HEK293 (cell line): ENCODE measurements around the gene WDR6.
A peak's percentile ranks its signal among the peaks of the same experiment; 100 is the strongest.

ENCODE experiments used
- CTCF ChIA-PET: fragments of 350-600 bp; formaldehyde crosslinking; extraction: SDS; loops from one replicate; lab custom pipeline; 2021; ENCODE audit warnings: antibody characterized with exemption; lab: Yijun Ruan, JAX
- POLR2A ChIA-PET: fragments of 300-600 bp; formaldehyde crosslinking; extraction: SDS; loops from one replicate; lab custom pipeline; 2020; ENCODE audit warnings: antibody characterized with exemption, inconsistent platforms; lab: Yijun Ruan, JAX
- H3K27ac ChIP-seq: fragments of 200-500 bp; sonication (Bioruptor generic); 2 replicates; pipeline ENCODE4 v1.5.1; 2014; ENCODE audit warnings: low read depth, low read length, control low read depth, inconsistent platforms; ENCODE audit errors: extremely low read depth
- H3K36me3 ChIP-seq, 2 experiments: fragments of 200-500 bp in 1 of 2; sonication (Bioruptor generic) in 1 of 2; 1 replicate in 1 of 2; 2 replicates in 1 of 2; pipeline ENCODE4 v1.5.1; 2014 to 2017; ENCODE audit warnings: inconsistent platforms in 2 of 2, low read length in 2 of 2; ENCODE audit not compliant: control insufficient read depth in 2 of 2, insufficient read depth in 1 of 2
- H3K4me1 ChIP-seq: fragments of 200-500 bp; sonication (Bioruptor generic); 2 replicates; pipeline ENCODE4 v1.5.1; 2014; ENCODE audit warnings: mild to moderate bottlenecking, low read length, inconsistent platforms; ENCODE audit not compliant: control insufficient read depth, insufficient read depth
- H3K4me3 ChIP-seq: 2 replicates; pipeline ENCODE4 v1.5.1; 2011; ENCODE audit warnings: low read depth, mild to moderate bottlenecking, control low read depth, low read length, moderate library complexity
- H3K9me3 ChIP-seq: fragments of 200-500 bp; sonication (Bioruptor generic); 2 replicates; pipeline ENCODE4 v1.5.1; 2014; ENCODE audit warnings: low read depth, low read length, inconsistent platforms; ENCODE audit not compliant: control insufficient read depth, insufficient read depth
- KLF1 ChIP-seq: fragments of 450-650 bp; formaldehyde crosslinking; IDR thresholded peaks from 2 replicates; pipeline ENCODE4 v1.5.1; 2016; ENCODE audit warnings: missing biosample characterization, missing genetic modification characterization
- KLF7 ChIP-seq: fragments of 450-650 bp; formaldehyde crosslinking; IDR thresholded peaks from 2 replicates; pipeline ENCODE4 v1.5.1; 2016; ENCODE audit warnings: missing biosample characterization, missing genetic modification characterization, borderline replicate concordance
- KLF9 ChIP-seq: fragments of 450-650 bp; formaldehyde crosslinking; IDR thresholded peaks from 2 replicates; pipeline ENCODE4 v1.5.1; 2016; ENCODE audit warnings: missing biosample characterization, missing genetic modification characterization, low read depth
- PRDM1 ChIP-seq: fragments of 450-650 bp; formaldehyde crosslinking; IDR thresholded peaks from 2 replicates; pipeline ENCODE4; 2016; ENCODE audit warnings: missing biosample characterization, missing genetic modification characterization
- RBAK ChIP-seq: fragments of 450-650 bp; formaldehyde crosslinking; IDR thresholded peaks from 2 replicates; pipeline ENCODE4 v1.5.1; 2016; ENCODE audit warnings: missing biosample characterization, missing genetic modification characterization
- ZBTB20 ChIP-seq: fragments of 450-650 bp; formaldehyde crosslinking; IDR thresholded peaks from 2 replicates; pipeline ENCODE4 v1.5.1; 2016; ENCODE audit warnings: missing biosample characterization, missing genetic modification characterization
- ZFP69B ChIP-seq: fragments of 450-650 bp; formaldehyde crosslinking; IDR thresholded peaks from 2 replicates; pipeline ENCODE4 v1.5.1; 2016; ENCODE audit warnings: missing biosample characterization, missing genetic modification characterization
- ZNF133 ChIP-seq: fragments of 450-650 bp; formaldehyde crosslinking; IDR thresholded peaks from 2 replicates; pipeline ENCODE4 v1.5.1; 2016; ENCODE audit warnings: missing biosample characterization, missing genetic modification characterization
- ZNF335 ChIP-seq: fragments of 450-650 bp; formaldehyde crosslinking; conservative IDR thresholded peaks from 2 replicates; pipeline ENCODE4 v1.5.1; 2016; ENCODE audit warnings: missing biosample characterization, missing genetic modification characterization
- ZNF350 ChIP-seq: fragments of 450-650 bp; formaldehyde crosslinking; IDR thresholded peaks from 2 replicates; pipeline ENCODE4 v1.5.0; 2017; ENCODE audit warnings: missing biosample characterization, mild to moderate bottlenecking, missing genetic modification characterization
- ZNF529 ChIP-seq: fragments of 450-650 bp; formaldehyde crosslinking; IDR thresholded peaks from 2 replicates; pipeline ENCODE4 v1.5.1; 2017; ENCODE audit warnings: missing genetic modification characterization, missing biosample characterization; ENCODE audit not compliant: insufficient replicate concordance
- ZNF548 ChIP-seq: fragments of 450-650 bp; formaldehyde crosslinking; IDR thresholded peaks from 2 replicates; pipeline ENCODE4 v1.5.1; 2016; ENCODE audit warnings: missing biosample characterization, missing genetic modification characterization
- ZNF560 ChIP-seq: fragments of 450-650 bp; formaldehyde crosslinking; IDR thresholded peaks from 2 replicates; pipeline ENCODE4 v1.5.1; 2017; ENCODE audit warnings: missing biosample characterization, missing genetic modification characterization, borderline replicate concordance
- ZNF777 ChIP-seq: fragments of 450-650 bp; formaldehyde crosslinking; IDR thresholded peaks from 2 replicates; pipeline ENCODE4 v1.5.1; 2017; ENCODE audit warnings: missing biosample characterization, missing genetic modification characterization, borderline replicate concordance
- ZXDB ChIP-seq: fragments of 450-650 bp; formaldehyde crosslinking; IDR thresholded peaks from 2 replicates; pipeline ENCODE4 v1.5.1; 2016; ENCODE audit warnings: missing biosample characterization, missing genetic modification characterization
- TF ChIP-seq, protein P1 (sequence below): fragments of 450-650 bp; formaldehyde crosslinking; IDR thresholded peaks from 2 replicates; pipeline ENCODE4 v1.5.1; 2016; ENCODE audit warnings: missing biosample characterization, missing genetic modification characterization
- TF ChIP-seq, protein P2 (sequence below): fragments of 450-650 bp; formaldehyde crosslinking; IDR thresholded peaks from 2 replicates; pipeline ENCODE4 v1.5.1; 2017; ENCODE audit warnings: missing biosample characterization, missing genetic modification characterization
- TF ChIP-seq, protein P3 (sequence below): fragments of 450-650 bp; formaldehyde crosslinking; IDR thresholded peaks from 2 replicates; pipeline ENCODE4 v1.5.1; 2016; ENCODE audit warnings: missing biosample characterization, missing genetic modification characterization

Gene WDR6

DNA sequence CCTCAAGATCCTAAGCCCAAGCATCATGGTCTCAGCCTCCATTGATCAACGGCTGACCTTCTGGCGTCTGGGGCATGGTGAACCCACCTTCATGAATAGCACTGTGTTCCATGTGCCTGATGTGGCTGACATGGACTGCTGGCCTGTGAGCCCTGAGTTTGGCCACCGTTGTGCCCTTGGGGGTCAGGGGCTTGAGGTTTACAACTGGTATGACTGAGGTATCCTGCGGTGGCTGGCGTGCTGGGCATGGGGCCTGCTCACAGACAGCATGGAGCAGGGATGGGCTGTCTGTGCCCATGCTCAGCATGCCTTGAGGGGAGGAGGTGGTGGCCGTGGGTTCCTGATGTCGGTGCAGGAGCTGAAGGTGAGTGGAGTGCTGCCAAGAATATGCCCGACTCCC lies 7.9 kb downstream of the WDR6 start:
- Histone ChIP-seq H3K4me1 (no peaks in the 10 kb centered on the region), H3K4me3 (no peak overlapping the region), H3K9me3 (no peaks in the 10 kb centered on the region), H3K27ac (no peak overlapping the region), H3K36me3 (peaks cover 3 to 60% of the 10 kb centered on the region in 2 experiments; a peak in 2 of 3 replicates)
- no peak for TF ChIP-seq ZNF548
- TF ChIP-seq ZNF350 = no peak
- TF ChIP-seq ZNF529 (tag by site-specific recombination) = no peak
- ChIA-PET POLR2A (interaction anchor here (0.6 to 10.4 kb wide), 2 partner anchors 8 to 67 kb away, joined by 5 to 141 read pairs; partner anchors contain the start of gene WDR6), CTCF (interaction anchor here (0.5 to 1.2 kb wide), 2 partner anchors 24 to 58 kb away, joined by 3 read pairs; no protein-coding TSS in a partner anchor)

DNA sequence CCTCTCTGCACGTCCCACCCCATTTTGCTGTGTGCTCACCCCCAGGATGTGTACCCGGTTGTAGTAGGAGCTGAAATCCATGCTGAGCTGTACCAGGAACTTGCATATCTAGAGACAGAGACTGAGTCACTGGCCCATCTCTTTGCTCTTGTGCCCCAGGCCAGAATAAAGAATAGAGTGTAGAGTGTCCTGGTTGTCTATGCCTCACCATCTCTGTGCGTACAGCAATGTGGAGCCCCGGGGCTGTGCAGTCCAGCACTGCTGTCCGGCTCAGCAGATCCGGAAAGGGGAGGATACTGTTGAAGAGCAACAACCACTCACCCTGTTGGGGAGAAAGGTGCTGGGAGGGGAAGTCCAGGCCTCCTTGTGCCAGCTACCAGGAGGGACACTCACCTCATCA lies 8.6 kb downstream of the WDR6 start:
- Histone ChIP-seq H3K27ac (no peak overlapping the region), H3K36me3 (peaks cover 3 to 60% of the 10 kb centered on the region in 2 experiments; a peak in 2 of 3 replicates), H3K9me3 (no peaks in the 10 kb centered on the region), H3K4me1 (no peaks in the 10 kb centered on the region), H3K4me3 (no peak overlapping the region)
- ChIA-PET CTCF (interaction anchor here (0.5 to 0.6 kb wide), 3 partner anchors 57 to 279 kb away, joined by 3 to 4 read pairs (median 3); no protein-coding TSS in a partner anchor), POLR2A (interaction anchor here (1.0 to 10.4 kb wide), 2 partner anchors 8 to 10 kb away, joined by 3 to 141 read pairs; partner anchors contain the start of gene WDR6)
- no peak for TF ChIP-seq KLF9 (tag by site-specific recombination)
- TF ChIP-seq ZNF335 = no peak
- TF ChIP-seq RBAK (tag by site-specific recombination) = no peak
- TF ChIP-seq ZNF777 = no peak
- TF ChIP-seq, protein P1, sequence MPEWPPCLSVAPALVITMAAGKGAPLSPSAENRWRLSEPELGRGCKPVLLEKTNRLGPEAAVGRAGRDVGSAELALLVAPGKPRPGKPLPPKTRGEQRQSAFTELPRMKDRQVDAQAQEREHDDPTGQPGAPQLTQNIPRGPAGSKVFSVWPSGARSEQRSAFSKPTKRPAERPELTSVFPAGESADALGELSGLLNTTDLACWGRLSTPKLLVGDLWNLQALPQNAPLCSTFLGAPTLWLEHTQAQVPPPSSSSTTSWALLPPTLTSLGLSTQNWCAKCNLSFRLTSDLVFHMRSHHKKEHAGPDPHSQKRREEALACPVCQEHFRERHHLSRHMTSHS (tag by site-specific recombination) = no peak
- no peak for TF ChIP-seq ZNF560 (tag by site-specific recombination)

DNA sequence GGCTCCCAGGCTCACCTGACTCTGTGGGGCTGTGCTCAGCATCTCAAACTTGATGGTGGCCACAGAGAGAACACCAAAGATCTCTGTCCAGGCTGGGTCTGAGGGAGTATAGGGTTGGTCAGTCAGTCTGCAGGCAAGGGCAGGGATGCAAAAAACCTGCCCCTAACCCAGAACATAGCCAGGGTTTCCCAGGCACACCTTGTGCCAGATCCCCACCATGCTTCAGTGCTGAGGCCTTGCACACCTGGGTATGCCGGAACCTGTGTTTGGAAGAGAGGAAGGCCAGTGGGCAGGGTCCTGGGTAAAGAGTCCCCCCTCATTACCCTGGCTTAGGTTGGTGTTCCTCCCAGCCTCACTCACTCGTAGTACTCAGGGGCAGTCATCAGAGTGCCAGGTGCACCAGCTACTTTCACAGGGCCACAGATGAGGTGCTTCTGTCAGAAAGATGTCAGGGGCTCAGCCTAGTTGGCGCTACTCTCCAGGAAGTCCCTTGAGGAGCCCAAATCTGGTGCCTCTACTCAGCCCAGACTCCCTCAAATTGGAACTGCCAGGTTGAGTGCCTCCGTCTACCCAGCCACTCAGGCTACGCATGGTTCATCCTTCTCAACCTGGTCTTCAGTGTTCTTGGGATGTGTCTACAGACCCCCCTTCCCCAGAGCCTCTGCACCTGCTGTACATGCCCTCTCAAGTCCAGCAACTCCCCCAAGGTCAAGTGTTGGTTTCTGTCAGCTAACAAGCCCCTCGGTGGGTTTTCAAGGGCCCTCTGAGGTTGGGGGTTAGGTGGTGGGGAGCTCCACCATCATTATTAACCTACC lies 9.4 kb downstream of the WDR6 start:
- CTCF ChIA-PET = interaction anchor here (0.9 to 1.5 kb wide), 2 partner anchors 8 to 29 kb away, joined by 3 to 8 read pairs; no protein-coding TSS in a partner anchor
- Histone ChIP-seq H3K9me3 (no peaks in the 10 kb centered on the region), H3K36me3 (peaks cover 0 to 54% of the 10 kb centered on the region in 2 experiments; a peak in 1 of 3 replicates), H3K4me1 (no peaks in the 10 kb centered on the region), H3K4me3 (no peak overlapping the region), H3K27ac (no peak overlapping the region)
- no peak for TF ChIP-seq ZXDB (tag by site-specific recombination)
- TF ChIP-seq ZBTB20 (tag by site-specific recombination) = peak; percentile 31; the same call in 1 of the 2 replicates
- TF ChIP-seq, all 188 proteins: peak for 1
- POLR2A ChIA-PET = interaction anchor here (1.0 to 10.4 kb wide), 6 partner anchors 9 to 299 kb away, joined by 3 to 141 read pairs (median 6); partner anchors contain the start of genes IMPDH2, IP6K2, QRICH1 and WDR6

DNA sequence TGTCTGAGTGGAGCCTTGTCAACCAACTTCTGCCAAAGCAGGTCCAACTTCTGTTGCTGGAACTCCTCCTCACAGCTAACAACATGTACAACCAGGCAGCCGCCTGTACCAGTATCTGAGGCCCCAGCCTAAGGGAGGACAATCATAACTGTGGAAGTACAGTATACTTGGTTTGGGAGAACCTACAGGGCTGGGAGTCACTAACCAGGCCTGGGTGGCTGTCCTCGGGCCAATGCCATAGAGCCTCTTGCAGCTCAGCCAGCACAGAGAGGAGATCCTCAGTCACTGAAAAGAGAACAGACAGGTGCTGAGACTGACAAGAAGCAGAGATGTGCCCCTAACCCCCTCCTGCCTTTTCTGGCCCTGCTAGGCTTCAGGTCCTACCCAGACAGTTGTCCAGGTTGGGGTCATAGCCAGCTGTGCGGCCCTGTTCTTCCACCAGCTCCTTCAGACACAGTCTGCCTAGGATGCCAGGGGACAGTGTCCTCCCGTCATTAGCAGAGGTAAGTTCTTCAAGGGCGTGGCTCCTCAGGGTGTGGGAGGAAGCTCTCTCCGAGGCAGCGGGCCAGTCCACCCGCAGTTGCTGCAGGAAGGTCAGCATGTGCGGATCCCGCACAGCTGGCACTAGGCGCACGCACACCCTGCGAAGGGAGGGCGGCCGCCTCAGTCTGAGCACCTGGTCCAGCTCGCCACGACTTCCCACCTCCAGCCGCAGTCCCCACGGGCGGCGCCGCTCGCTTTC lies 10.2 kb downstream of the WDR6 start:
- POLR2A ChIA-PET = interaction anchor here (1.2 to 10.4 kb wide), 7 partner anchors 10 to 300 kb away, joined by 3 to 141 read pairs (median 6); partner anchors contain the start of genes IMPDH2, IP6K2, P4HTM and QRICH1
- Histone ChIP-seq H3K4me1 (no peaks in the 10 kb centered on the region), H3K27ac (peak overlapping the region; percentile 47; the same call in 1 of the 2 replicates), H3K9me3 (no peaks in the 10 kb centered on the region), H3K4me3 (peak overlapping the region; percentile 80), H3K36me3 (peaks cover 0 to 46% of the 10 kb centered on the region in 2 experiments; a peak in 1 of 3 replicates)
- CTCF ChIA-PET = interaction anchor here (0.6 to 1.5 kb wide), 5 partner anchors 9 to 458 kb away, joined by 3 to 8 read pairs (median 3); no protein-coding TSS in a partner anchor
- TF ChIP-seq PRDM1 (tag by site-specific recombination) (peak; percentile 27; the same call in 1 of the 2 replicates), KLF1 (tag by site-specific recombination) (peak; percentile 19; the same call in 1 of the 2 replicates), ZNF777 (no peak), KLF7 (tag by site-specific recombination) (no peak), ZFP69B (no peak), ZNF133 (peak; percentile 74)
- TF ChIP-seq, protein P2, sequence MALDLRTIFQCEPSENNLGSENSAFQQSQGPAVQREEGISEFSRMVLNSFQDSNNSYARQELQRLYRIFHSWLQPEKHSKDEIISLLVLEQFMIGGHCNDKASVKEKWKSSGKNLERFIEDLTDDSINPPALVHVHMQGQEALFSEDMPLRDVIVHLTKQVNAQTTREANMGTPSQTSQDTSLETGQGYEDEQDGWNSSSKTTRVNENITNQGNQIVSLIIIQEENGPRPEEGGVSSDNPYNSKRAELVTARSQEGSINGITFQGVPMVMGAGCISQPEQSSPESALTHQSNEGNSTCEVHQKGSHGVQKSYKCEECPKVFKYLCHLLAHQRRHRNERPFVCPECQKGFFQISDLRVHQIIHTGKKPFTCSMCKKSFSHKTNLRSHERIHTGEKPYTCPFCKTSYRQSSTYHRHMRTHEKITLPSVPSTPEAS (tag by site-specific recombination) = peak; percentile 63
- TF ChIP-seq, protein P3, sequence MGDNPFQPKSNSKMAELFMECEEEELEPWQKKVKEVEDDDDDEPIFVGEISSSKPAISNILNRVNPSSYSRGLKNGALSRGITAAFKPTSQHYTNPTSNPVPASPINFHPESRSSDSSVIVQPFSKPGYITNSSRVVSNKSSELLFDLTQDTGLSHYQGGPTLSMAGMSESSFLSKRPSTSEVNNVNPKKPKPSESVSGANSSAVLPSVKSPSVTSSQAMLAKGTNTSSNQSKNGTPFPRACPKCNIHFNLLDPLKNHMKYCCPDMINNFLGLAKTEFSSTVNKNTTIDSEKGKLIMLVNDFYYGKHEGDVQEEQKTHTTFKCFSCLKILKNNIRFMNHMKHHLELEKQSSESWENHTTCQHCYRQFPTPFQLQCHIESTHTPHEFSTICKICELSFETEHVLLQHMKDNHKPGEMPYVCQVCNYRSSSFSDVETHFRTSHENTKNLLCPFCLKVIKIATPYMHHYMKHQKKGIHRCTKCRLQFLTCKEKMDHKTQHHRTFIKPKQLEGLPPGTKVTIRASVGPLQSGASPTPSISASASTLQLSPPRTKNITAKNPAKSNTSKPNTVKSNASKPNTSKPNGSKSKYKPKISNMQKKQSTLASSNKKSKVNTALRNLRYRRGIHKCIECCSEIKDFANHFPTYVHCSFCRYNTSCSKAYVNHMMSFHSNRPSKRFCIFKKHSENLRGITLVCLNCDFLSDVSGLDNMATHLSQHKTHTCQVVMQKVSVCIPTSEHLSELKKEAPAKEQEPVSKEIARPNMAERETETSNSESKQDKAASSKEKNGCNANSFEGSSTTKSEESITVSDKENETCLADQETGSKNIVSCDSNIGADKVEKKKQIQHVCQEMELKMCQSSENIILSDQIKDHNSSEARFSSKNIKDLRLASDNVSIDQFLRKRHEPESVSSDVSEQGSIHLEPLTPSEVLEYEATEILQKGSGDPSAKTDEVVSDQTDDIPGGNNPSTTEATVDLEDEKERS = no peak
